ENCODE measurements around the gene FAU. TPM values are rescaled to one million over a fixed set of nuclear protein-coding genes. Genes with fewer than 3 reads are reported as not detected.

Gene FAU
- total and polyA plus RNA-seq, 9 of the 15 experiments (the other 6 are each of a cell fraction or from before 2014, with no cell fraction given) = 433 to 1,827 (median 942) TPM

DNA sequence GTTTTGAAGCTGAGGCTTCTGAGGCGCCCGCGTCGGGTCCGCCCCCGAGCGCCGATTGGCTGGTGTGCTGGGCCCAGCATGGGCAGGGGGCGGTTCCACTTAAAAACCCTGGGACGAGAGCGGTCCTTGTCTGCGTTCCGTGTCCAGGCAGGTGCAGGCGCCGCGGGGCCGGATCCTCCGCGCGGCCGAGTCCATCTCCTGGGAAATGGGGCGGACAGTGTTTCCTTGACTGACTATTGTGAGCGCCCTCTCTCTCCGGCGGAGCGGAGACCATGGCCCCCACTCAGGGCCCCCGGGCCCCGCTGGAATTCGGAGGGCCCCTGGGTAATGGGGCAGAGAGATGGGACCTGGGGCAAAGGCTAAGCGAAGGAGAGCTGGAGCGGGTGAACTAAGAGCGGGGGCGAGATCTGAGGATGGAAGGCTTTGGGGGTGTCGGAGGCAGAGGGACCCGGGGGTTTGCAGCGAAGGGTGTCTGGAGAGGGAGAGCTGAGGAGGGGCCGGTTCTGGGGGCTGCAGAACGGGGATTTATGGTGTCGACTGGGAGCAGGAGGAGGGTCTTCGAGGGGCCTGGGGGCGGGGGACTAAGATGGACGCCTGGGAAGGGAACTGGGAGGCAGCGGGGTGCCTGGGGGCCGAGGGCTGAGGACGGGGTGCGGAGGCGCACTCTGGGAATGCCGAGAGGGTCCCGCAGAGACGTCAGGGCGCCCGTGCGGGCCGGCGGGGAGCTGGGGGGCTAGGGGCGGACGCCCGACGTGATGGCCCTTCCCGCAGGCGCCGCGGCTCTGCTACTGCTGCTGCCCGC is 10.0 kb downstream of the FAU start, which contains the start of gene TM7SF2 (continued):
- TF ChIP-seq, protein P1, sequence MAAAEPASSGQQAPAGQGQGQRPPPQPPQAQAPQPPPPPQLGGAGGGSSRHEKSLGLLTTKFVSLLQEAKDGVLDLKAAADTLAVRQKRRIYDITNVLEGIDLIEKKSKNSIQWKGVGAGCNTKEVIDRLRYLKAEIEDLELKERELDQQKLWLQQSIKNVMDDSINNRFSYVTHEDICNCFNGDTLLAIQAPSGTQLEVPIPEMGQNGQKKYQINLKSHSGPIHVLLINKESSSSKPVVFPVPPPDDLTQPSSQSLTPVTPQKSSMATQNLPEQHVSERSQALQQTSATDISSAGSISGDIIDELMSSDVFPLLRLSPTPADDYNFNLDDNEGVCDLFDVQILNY (CRISPR knock-in tag; IDR thresholded peaks at IDR 0.05) = no peak
- TF ChIP-seq ZNF253 (CRISPR knock-in tag; conservative IDR thresholded peaks at IDR 0.05) (no peak), HEY1 (CRISPR knock-in tag; IDR thresholded peaks at IDR 0.05; ENCODE audit: borderline replicate concordance) (no peak), ELF4 (CRISPR knock-in tag; IDR thresholded peaks at IDR 0.05) (no peak), CHD2 (IDR thresholded peaks at IDR 0.05; ENCODE audit: low read depth, low read length) (no peak; the same call in 1 of the 2 replicates), JUND (IDR thresholded peaks at IDR 0.05; ENCODE audit: borderline replicate concordance, low read depth, low read length) (no peak), JUND (tag; IDR thresholded peaks at IDR 0.05; ENCODE audit: borderline replicate concordance, low read depth, low read length) (no peak; the same call in 2 of the 3 replicates), MAZ (CRISPR knock-in tag; conservative IDR thresholded peaks at IDR 0.05 in 1 of 2, IDR thresholded peaks at IDR 0.05 in 1 of 2) (peak in 1 of 2 experiments; percentile 4; a peak in 1 of 4 replicates), POLR3A (IDR thresholded peaks at IDR 0.05; ENCODE audit: borderline replicate concordance, extremely low read depth, insufficient read depth, insufficient read length) (no peak), SMARCC2 (IDR thresholded peaks at IDR 0.05; ENCODE audit: low read depth) (no peak), NR1H2 (CRISPR knock-in tag; IDR thresholded peaks at IDR 0.05) (no peak), ZNF696 (CRISPR knock-in tag; conservative IDR thresholded peaks at IDR 0.05) (no peak), RB1 (IDR thresholded peaks at IDR 0.05; ENCODE audit: low read depth) (peak; percentile 54), RBM34 (IDR thresholded peaks at IDR 0.05; ENCODE audit: borderline replicate concordance, insufficient read depth, low read length) (no peak), ZNF146 (CRISPR knock-in tag; IDR thresholded peaks at IDR 0.05; ENCODE audit: unreplicated experiment) (no peak), MTA2 (IDR thresholded peaks at IDR 0.05; ENCODE audit: low read depth) (no peak)
- TF ChIP-seq, protein P2, sequence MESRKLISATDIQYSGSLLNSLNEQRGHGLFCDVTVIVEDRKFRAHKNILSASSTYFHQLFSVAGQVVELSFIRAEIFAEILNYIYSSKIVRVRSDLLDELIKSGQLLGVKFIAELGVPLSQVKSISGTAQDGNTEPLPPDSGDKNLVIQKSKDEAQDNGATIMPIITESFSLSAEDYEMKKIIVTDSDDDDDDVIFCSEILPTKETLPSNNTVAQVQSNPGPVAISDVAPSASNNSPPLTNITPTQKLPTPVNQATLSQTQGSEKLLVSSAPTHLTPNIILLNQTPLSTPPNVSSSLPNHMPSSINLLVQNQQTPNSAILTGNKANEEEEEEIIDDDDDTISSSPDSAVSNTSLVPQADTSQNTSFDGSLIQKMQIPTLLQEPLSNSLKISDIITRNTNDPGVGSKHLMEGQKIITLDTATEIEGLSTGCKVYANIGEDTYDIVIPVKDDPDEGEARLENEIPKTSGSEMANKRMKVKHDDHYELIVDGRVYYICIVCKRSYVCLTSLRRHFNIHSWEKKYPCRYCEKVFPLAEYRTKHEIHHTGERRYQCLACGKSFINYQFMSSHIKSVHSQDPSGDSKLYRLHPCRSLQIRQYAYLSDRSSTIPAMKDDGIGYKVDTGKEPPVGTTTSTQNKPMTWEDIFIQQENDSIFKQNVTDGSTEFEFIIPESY (CRISPR knock-in tag; IDR thresholded peaks at IDR 0.05) = no peak
- TF ChIP-seq, protein P3, sequence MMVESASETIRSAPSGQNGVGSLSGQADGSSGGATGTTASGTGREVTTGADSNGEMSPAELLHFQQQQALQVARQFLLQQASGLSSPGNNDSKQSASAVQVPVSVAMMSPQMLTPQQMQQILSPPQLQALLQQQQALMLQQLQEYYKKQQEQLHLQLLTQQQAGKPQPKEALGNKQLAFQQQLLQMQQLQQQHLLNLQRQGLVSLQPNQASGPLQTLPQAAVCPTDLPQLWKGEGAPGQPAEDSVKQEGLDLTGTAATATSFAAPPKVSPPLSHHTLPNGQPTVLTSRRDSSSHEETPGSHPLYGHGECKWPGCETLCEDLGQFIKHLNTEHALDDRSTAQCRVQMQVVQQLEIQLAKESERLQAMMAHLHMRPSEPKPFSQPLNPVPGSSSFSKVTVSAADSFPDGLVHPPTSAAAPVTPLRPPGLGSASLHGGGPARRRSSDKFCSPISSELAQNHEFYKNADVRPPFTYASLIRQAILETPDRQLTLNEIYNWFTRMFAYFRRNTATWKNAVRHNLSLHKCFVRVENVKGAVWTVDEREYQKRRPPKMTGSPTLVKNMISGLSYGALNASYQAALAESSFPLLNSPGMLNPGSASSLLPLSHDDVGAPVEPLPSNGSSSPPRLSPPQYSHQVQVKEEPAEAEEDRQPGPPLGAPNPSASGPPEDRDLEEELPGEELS (CRISPR knock-in tag; IDR thresholded peaks at IDR 0.05; ENCODE audit: borderline replicate concordance) = no peak
- TF ChIP-seq, protein P4, sequence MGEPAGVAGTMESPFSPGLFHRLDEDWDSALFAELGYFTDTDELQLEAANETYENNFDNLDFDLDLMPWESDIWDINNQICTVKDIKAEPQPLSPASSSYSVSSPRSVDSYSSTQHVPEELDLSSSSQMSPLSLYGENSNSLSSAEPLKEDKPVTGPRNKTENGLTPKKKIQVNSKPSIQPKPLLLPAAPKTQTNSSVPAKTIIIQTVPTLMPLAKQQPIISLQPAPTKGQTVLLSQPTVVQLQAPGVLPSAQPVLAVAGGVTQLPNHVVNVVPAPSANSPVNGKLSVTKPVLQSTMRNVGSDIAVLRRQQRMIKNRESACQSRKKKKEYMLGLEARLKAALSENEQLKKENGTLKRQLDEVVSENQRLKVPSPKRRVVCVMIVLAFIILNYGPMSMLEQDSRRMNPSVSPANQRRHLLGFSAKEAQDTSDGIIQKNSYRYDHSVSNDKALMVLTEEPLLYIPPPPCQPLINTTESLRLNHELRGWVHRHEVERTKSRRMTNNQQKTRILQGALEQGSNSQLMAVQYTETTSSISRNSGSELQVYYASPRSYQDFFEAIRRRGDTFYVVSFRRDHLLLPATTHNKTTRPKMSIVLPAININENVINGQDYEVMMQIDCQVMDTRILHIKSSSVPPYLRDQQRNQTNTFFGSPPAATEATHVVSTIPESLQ (CRISPR knock-in tag; IDR thresholded peaks at IDR 0.05) = no peak
